ENCODE results near the gene SHISA6.

Gene SHISA6

DNA sequence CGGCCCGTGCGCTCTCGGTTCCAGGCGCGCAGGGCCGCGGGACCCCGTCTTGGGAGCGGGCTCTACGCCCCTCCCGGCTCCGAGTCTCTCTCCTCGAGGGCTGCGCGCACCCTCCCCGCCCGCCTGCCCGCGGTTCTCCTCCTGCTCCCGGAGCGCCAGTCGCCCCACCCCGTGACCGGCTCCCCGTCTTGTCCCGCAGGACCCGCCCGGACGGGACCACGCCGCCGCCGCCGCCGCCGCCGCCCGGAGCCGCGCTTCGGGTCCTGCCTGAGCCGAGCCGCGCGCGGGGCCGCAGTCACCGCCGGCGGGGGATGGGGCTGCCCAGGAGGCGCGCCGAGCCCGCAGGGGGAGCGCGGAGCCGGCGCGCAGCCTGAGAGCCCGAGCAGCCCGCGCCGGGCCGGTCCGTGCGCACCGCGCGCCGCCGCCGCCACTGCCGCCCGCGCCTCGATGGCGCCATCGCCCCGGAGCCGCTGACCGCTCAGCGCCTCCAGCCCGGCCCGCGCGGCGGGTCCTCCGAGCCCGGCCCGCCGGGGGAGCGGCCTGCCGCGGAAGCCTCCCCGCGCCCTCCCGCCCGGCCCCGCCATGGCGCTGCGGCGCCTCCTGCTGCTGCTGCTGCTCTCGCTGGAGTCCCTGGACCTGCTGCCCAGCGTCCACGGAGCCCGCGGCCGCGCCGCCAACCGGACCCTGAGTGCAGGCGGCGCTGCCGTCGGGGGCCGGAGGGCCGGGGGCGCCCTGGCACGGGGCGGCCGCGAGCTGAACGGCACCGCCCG lies at the start of gene SHISA6:
Gene SHISA6 (plus strand): TSS at position 373 of the 770 bp plus-strand sequence.
- no peak for DNase-seq

DNA sequence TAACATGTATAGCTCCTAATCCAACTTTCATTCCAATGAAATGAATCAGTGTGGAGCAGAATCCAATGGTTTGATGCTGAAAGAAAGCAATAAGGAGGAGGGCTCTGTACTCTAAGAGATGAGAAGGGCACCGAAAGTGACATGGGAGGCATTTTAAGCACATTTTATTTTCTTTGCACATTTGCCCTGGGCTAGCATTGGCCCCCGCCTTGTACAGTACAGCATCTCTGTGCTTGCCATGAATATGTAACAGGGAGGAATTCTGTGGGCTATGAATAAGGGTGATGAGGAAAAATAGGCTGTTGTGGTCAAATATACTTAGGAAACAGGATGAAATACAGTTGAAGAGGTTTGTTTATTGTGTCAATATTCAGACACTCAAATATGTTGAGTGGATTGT lies 45.2 kb upstream of the SHISA6 start:
- no peak for DNase-seq

DNA sequence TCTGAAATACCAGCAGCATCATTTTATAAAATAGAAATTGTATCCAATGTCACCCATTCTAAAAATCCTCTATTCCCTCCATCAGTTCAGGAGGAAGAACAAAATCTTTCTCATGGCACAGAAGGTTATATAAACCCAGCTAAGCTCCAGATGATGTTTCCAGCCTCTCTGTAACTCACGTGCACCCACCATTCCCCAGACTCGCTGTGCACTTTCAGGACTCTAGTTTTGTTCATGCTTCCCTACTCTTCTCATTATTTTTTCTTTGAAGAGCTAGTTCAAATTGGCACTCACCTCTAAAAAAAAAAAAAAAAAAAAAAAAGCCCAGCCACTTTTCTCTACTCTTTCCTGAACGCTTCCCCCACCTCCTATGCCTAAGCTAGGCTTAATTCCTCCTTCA lies 36.0 kb upstream of the SHISA6 start:
- DNase-seq: no peak

DNA sequence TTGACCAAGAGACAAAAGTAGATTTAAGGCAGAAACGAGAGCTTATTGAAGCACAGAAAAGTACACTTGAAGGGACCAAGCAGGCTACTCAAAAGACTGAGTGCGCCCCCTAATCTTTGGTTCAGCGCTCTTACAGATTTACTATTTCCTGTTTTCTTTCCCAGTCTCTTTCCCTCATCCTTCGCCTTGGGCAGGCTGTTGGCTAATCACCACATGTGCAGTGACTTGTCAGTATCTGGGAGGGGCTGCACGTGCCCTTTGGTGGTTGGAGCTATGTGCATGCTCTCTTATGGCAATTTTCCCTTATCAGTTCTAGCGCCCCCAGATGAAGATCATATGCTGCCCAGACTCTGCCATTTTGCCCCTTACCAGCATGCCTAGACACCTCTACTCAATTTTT lies 35.4 kb upstream of the SHISA6 start:
- DNase-seq: no peak

DNA sequence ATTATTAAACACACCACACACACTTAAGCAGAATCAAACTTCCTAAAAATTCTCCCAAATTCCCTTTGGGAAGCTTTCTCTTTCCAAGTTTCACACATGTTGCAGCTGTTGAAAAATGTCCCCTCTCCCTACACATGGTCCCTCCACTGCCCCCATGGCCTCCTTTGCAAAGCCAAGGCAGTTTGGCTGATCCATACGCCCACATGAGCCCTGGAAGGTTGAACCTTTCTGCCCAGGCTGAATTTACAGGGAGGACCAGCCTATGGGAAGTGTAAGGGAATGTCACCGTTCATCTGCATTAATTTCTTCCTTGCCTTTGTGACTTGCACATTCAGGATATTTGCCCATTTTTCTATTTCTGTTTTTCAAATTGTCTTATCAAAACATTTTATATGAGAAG lies 31.1 kb upstream of the SHISA6 start:
- DNase-seq: no peak

- DNase-seq: no peak
Observed at GRCh38 chr17:11212792-11213191, 28.2 kb upstream of the SHISA6 start.

DNA sequence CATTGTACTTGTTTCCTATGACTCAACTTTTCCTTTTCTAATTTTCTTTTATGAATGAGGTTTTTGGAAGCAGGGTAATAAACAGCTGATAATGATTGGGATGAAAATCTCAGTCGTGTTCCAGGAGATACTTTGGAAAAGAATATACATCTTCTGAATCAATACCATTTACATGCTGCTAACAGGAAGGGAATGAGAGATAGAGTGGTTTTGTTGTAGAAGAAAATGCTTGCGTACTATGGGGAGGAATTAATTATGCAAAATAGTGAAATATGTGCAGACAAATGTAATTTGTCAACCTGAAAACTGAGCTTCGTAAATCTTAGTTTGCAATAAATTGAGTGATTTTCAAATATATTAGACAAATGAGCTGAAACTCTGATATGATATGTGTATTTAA lies 24.0 kb upstream of the SHISA6 start:
- DNase-seq: no peak

- no peak for DNase-seq
Observed at GRCh38 chr17:11221196-11221595, 19.8 kb upstream of the SHISA6 start.

DNA sequence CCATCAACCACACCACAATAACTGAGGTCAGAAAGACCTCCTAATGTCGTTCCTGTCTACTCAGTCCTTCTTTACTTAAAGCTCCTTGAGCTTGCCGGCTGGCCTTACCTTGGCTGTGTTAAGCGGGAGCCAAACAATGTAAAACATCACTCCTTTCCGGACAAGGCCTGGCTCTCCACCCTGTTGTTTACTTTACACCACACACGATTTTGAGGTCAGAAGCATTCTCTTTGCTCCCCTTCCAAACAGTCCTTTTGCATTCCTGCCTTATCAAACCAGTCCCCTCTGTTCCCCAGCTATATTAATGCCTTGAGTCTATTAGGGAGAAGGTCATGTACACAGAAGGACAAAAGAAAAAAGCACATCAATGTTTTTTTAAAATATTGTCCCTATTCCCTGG lies 19.3 kb upstream of the SHISA6 start:
- no peak for DNase-seq

- DNase-seq: no peak
Observed at GRCh38 chr17:11238705-11239104, 2.3 kb upstream of the SHISA6 start.

GRCh38 chr17:11239379-11239970 lies 1.5 kb upstream of the SHISA6 start:
- DNase-seq: no peak

- no peak for DNase-seq
Observed at GRCh38 chr17:11240041-11240840, 772 bp upstream of the SHISA6 start.

DNA sequence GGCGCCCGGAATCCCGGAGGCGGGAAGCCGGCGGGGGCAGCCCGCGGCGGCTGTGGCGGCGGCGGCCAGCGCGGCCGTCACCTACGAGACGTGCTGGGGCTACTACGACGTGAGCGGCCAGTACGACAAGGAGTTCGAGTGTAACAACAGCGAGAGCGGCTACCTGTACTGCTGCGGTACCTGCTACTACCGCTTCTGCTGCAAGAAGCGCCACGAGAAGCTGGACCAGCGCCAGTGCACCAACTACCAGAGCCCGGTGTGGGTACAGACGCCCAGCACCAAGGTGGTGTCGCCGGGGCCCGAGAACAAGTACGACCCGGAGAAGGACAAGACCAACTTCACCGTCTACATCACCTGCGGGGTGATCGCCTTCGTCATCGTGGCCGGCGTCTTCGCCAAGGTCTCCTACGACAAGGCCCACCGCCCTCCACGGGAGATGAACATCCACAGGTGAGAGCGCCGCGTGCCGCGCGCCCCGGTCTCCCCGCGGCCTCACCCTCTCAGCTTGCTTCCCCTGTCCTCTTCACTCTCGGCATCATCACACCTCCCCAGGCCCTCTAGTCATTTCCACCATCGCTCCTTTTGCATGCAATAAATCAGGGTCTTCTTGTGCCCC lies 706 bp downstream of the SHISA6 start:
- no peak for DNase-seq

GRCh38 chr17:11242411-11242810 lies 1.4 kb downstream of the SHISA6 start:
- no peak for DNase-seq

- DNase-seq: no peak
Observed at GRCh38 chr17:11244776-11245175, 3.8 kb downstream of the SHISA6 start.

DNA sequence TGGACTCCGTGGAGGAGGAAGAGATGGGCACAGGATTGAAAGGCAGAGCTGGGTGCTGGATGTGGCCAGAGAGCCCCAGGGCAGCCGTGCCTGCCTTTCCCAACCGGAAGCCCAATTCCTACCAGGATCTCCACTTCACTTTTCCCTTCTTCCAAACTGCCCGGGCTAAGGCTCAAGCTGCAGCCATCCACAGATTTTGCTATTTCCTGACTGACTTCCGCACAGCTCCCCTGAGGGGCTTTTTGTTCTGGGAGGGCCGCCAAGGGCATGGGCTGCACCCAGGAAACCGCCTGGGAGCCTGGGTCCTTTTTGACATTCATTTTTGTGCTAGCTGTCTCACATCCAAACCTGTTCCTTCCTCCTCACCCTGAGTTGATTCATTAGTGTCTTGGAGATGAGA lies 4.2 kb downstream of the SHISA6 start:
- no peak for DNase-seq

DNA sequence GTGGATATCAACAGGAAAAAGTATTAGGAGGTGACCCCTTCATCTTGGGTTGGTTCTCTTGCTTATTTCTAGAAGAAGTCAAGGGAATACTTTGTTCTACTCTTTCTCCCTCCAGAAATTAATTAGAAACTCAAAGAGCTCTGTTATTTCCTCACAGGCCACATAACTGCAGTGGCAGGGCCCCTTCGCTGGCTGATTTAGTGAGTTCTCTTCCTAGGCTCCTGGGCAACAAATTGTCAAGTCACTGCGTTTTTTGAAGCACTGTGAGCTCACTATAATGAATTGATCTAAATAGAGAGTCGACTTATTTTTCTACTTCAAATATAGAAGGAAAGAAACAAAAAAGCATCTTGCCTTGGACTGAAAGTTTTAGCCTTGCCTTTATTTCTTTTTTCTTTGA lies 4.8 kb downstream of the SHISA6 start:
- DNase-seq: no peak

DNA sequence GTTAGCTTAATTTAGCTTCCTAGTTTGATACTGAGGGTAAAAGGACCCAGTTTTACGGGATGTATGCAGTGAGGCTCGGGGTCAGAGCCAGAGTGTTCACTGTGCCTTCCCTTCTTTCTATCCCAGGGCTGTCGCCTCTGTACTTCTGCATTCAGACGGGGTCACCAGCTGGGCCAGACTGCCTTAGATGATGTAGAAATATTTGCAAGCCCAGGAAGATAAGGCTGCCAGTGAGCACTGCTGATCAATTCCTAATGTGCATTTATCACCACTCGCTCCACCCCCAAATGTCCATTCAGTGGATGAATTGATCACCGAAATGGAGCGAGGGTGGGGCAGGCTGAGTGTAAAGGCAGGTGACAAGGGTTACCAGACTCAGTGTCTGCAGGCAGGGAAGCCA lies 9.1 kb downstream of the SHISA6 start:
- no peak for DNase-seq

DNA sequence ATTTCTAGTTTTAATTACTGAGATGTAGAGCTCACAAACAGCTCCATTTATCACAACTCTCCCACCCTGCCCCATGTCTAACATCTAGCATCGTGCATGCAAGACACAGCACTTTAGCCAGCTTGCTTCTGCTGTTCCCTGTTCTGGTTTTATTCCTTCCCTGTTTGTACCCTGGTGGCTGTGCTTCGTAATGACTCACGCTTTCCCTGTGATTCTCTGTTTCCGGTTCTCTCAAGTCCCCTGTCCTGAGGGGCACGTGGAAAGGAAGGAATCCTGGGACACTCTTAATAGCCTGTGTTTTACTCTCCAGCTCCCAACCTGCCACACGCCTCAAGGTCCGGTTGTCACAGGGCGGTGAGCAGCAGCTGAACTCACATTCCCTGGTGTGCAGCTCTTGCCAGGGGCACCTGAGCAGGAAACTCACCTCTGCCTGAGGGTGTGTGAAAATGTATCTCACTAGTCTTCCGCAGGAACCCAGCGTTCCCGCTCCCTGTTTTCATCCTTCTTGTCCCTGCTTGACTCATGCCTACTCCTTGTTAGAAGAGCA lies 10.6 kb downstream of the SHISA6 start:
- DNase-seq: no peak

GRCh38 chr17:11252146-11252545 lies 11.1 kb downstream of the SHISA6 start:
- no peak for DNase-seq

- DNase-seq: no peak
Observed at GRCh38 chr17:11256877-11257276, 15.9 kb downstream of the SHISA6 start.

DNA sequence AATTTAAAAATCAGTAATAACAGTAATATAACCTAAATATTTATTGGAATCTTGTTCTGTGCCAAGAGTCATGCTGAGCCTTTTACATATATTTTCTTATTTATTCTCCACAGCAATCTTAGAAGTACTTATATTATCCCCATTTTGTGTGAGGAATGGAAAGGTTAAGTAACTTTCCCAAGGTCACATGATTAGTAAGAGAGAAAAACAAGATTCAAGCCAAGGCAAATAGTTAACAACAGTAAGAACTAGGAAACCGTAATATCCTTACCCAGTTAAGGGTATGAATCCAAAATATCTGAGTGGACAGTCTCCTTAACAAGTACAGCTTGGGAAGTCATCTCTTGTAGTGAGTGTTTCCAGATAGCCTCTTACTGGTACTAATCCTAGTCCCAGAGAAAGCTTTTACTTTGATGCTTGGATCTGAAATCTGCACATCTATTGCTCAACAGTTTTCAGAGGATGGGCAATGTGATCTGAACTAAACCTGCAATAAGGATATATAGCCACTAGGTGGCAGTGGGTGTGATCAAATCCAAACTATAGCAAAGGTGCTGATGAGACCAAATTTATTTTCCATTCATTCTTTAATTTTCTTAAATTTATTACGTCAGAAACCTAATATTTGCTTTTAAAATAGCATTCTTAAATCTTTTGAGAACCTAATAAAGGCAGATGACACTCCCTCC lies 23.3 kb downstream of the SHISA6 start:
- DNase-seq: no peak
